HG03045 (cell line): ENCODE data around the gene TRAPPC12.
"Not testable (repeated sequence)": the region's sequence is repeated elsewhere in the genome, so short reads cannot be mapped to it uniquely, and the experiment has no call there.

ENCODE experiments used
- ATAC-seq: cut with Tn5 transposase; IDR thresholded peaks from one replicate; pipeline ENCODE4 v1.9.1; 2021; ENCODE audit warnings: mild to moderate bottlenecking, moderate library complexity; ENCODE audit not compliant: unreplicated experiment

TRAPPC12 gene

GRCh38 chr2:3498783-3499394, 119.4 kb downstream of the TRAPPC12 start:
- no peak for ATAC-seq

- no peak for ATAC-seq
Measured at GRCh38 chr2:3500326-3500899, 120.9 kb downstream of the TRAPPC12 start.

GRCh38 chr2:3503046-3503445, 123.6 kb downstream of the TRAPPC12 start:
- ATAC-seq: no peak

GRCh38 chr2:3503483-3503882, 124.0 kb downstream of the TRAPPC12 start:
- ATAC-seq: no peak

GRCh38 chr2:3504741-3505140, 125.2 kb downstream of the TRAPPC12 start:
- ATAC-seq: no peak

GRCh38 chr2:3505771-3506170, 126.3 kb downstream of the TRAPPC12 start:
- no peak for ATAC-seq

GRCh38 chr2:3512086-3512485, 132.6 kb downstream of the TRAPPC12 start:
- ATAC-seq: no peak

GRCh38 chr2:3513026-3513810, 133.7 kb downstream of the TRAPPC12 start:
- no peak for ATAC-seq

- not testable (repeated sequence) for ATAC-seq
Measured at GRCh38 chr2:3515438-3515837, 135.9 kb downstream of the TRAPPC12 start.

- no peak for ATAC-seq
Measured at GRCh38 chr2:3516831-3517230, 137.3 kb downstream of the TRAPPC12 start.

- no peak for ATAC-seq
Measured at GRCh38 chr2:3517948-3518495, 138.5 kb downstream of the TRAPPC12 start.

- peak; percentile 78 for ATAC-seq
Measured at GRCh38 chr2:3518496-3519254, 139.2 kb downstream of the TRAPPC12 start.

- ATAC-seq: peak; percentile 73
Measured at GRCh38 chr2:3519255-3520205, 140.0 kb downstream of the TRAPPC12 start, which contains the start of gene ADI1. ADI1 (minus strand) TSS chr2:3519531; CDS start chr2:3519487, 44 bp downstream.

GRCh38 chr2:3520591-3520990, 141.1 kb downstream of the TRAPPC12 start:
- no peak for ATAC-seq

GRCh38 chr2:3522961-3523421, 143.5 kb downstream of the TRAPPC12 start:
- ATAC-seq: no peak

- ATAC-seq: no peak
Measured at GRCh38 chr2:3523551-3524041, 144.1 kb downstream of the TRAPPC12 start.

- no peak for ATAC-seq
Measured at GRCh38 chr2:3526871-3527270, 147.4 kb downstream of the TRAPPC12 start.

- ATAC-seq: no peak
Measured at GRCh38 chr2:3527886-3528785, 148.6 kb downstream of the TRAPPC12 start.
